Naive B cell (primary cell): Measurements from ENCODE around the gene GRM5. TPM values are rescaled to one million over a fixed set of nuclear protein-coding genes. Genes with fewer than 3 reads are reported as not detected.

Experiments used
- ATAC-seq, 2 donors: fragments of 150-1000 bp; cut with Tn5 transposase; 2 replicates each; pipeline ENCODE4 v1.10.0; 2021; ENCODE audit warnings: low read depth in 2 of 2, mild to moderate bottlenecking in 2 of 2, moderate library complexity in 2 of 2
- DNase-seq: peaks from one replicate; pipeline ENCODE4 v3.0.0; 2022
- H3K27ac Mint-ChIP-seq, 6 donors: one replicate each; pipeline ENCODE4 v1.8.0; 2020 to 2022; ENCODE audit warnings: mild to moderate bottlenecking in 6 of 6, mixed read lengths in 6 of 6, moderate library complexity in 5 of 6, inconsistent platforms in 2 of 6
- H3K27me3 Mint-ChIP-seq, 3 donors: one replicate each; pipeline ENCODE4 v1.8.0; 2021 to 2022; ENCODE audit warnings: mixed read lengths in 3 of 3, mild to moderate bottlenecking in 1 of 3
- H3K36me3 Mint-ChIP-seq, 2 donors: one replicate each; pipeline ENCODE4 v1.8.0; 2020 to 2022; ENCODE audit warnings: mixed read lengths in 2 of 2, inconsistent platforms in 1 of 2, mild to moderate bottlenecking in 1 of 2
- H3K4me1 Mint-ChIP-seq, 3 donors: one replicate each; pipeline ENCODE4 v1.8.0; 2020 to 2022; ENCODE audit warnings: mixed read lengths in 3 of 3, inconsistent platforms in 1 of 3, mild to moderate bottlenecking in 1 of 3, moderate library complexity in 1 of 3
- H3K4me3 Mint-ChIP-seq, 8 donors: one replicate each; pipeline ENCODE4 v1.8.0; 2020 to 2022; ENCODE audit warnings: mild to moderate bottlenecking in 8 of 8, mixed read lengths in 8 of 8, moderate library complexity in 8 of 8, inconsistent platforms in 2 of 8
- H3K9me3 Mint-ChIP-seq, 7 donors: one replicate each; pipeline ENCODE4 v1.8.0; 2020 to 2022; ENCODE audit warnings: mixed read lengths in 7 of 7, mild to moderate bottlenecking in 5 of 7, inconsistent platforms in 2 of 7, moderate library complexity in 1 of 7
- polyA plus RNA-seq, 6 donors: library from polyadenylated mRNA; unstranded; fragments of 300-500 nt; fragmentation: Illumina TruSeq; gene quantifications; one replicate each; pipeline ENCODE4 v1.2.3, GENCODE V29; 2021; ENCODE audit warnings: low read depth in 6 of 6

GRM5 gene
- polyA plus RNA-seq, 6 donors from 2014 or later: not detected

DNA sequence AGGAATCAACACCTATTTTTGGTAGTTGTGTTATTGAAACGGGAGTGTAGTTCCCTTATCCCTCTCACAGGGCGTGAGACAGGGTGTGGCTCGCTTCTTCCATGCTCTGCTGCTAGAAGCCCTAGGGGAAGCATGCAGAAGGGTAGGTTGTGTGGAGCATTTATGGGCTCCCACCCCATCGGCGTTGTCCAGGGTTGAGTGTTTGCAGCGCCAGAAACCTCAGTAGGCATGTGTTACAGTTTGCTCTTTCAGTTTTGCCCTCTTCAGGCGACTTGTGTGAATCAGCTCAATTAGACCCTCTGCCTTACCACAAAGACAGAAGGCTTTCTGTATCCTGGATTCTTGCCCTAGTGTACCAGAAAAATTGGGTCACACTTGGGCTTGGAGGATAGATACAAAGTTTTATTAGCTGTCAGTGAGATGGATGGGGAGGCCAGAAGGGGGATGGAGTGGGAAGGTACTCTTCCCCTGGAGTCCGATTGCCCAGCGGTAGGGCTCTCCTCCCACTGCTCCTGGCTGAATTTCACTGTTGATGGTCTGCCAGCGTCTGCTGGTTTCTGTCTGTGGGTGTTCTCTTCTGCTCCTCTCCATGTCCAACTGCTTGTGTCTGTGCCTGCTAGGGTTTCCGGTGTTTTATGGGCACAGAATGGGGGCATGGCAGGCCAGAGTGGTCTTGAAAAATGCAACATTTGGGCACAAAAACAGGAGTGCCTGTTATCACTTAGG, 369.9 kb downstream of the GRM5 start:
- peaks cover 0 to 4% (median 0%) of the 10 kb centered on the region in 7 donors for H3K9me3 Mint-ChIP-seq
- no peak for DNase-seq
- no peak for ATAC-seq
- H3K36me3 Mint-ChIP-seq: no peaks in the 10 kb centered on the region
- no peak overlapping the region for H3K4me3 Mint-ChIP-seq
- no peaks in the 10 kb centered on the region for H3K27me3 Mint-ChIP-seq
- H3K27ac Mint-ChIP-seq: no peak overlapping the region
- no peaks in the 10 kb centered on the region for H3K4me1 Mint-ChIP-seq

DNA sequence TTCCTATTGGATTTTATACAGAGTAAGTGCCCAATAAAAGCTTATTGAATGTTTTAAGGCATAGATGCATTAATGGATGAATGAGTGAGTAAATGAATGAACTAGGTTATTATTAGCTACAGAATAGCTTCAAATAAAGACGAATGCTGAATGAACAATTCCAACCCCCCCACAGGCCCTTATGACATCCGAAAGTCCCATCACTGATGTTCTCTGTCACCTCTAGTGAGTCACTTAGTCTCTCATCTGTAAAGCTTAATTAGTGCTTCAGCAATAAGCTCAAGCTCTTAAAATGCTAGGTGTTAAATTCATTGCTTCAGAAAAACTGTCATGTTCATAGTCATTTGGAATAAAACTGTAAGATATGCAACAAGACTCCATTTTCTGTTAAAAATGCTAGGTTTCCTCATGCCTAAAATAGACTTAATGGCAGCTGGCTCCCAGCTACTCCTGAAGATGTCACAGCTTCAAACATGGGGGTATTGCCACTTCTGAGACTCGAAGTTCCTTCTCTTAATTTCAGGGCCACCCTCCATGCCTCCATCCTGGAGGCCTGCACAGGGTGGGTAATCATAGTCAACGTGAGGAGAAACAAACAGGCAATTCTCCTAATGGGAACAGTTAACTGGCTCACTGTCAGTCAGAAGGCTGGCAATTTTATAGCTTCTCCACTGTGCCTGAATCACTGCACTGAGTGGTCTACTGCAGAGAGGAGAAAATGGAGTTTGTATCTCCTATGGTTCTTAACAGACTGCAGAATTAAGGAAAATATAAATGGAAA, 373.3 kb downstream of the GRM5 start:
- no peaks in the 10 kb centered on the region for H3K4me1 Mint-ChIP-seq
- DNase-seq: no peak
- ATAC-seq: no peak
- H3K27ac Mint-ChIP-seq: no peak overlapping the region
- no peaks in the 10 kb centered on the region for H3K36me3 Mint-ChIP-seq
- no peak overlapping the region for H3K4me3 Mint-ChIP-seq
- no peaks in the 10 kb centered on the region for H3K27me3 Mint-ChIP-seq
- peaks cover 0 to 4% (median 0%) of the 10 kb centered on the region in 7 donors for H3K9me3 Mint-ChIP-seq

DNA sequence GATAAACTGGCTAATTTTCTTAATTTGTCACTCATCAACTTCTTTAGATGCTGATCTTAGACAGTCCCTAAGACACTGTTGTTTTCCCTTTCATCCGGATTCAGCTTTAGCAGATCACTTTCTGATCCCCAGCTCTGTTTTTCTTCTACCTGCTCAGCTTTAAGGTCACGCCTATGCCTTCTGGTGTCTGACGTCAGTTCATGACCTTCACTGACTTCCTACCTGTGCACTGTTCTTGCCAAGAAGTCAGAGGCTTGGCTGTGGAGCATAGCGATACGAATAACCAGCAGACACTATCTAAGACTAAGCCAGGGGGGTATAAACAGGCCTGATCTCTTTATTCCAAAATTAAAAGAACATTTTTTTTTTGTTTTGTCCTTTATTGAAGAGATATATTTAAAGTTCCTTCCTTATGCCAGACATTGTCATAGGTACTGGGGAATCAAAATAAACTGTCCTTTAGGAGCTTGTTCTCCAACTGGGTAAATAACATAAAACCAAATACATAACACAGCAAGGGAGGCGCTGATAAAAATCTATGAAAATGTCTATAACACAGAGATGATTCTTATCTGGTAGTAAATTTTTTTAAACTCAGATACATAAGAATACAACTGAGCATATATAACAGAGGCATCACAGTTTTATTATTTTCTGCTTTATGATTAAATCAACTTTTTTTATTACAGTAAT, 376.1 kb downstream of the GRM5 start:
- Mint-ChIP-seq H3K4me3 (no peak overlapping the region), H3K27ac (no peak overlapping the region), H3K9me3 (peaks cover 0 to 13% (median 3%) of the 10 kb centered on the region in 7 donors), H3K27me3 (no peaks in the 10 kb centered on the region), H3K4me1 (no peaks in the 10 kb centered on the region), H3K36me3 (no peaks in the 10 kb centered on the region)
- DNase-seq (no peak), ATAC-seq (no peak)

DNA sequence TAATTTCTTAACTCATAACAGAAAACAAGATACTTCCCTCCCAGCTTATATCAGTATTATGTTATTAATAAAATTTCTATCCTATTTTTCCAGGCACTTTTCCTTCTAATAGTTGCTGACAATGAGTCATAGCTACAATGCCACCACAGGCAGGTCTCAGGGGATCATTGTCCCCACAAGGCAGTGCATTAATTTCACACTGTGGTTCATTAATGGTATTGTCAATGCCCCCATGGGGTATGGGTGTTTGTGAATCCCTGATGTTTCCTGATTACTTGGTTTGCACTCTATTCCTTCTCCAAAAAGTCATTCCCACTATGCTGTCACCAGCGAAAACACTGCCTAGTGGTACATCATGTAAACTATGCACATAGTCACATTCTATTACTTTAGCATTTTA, 382.8 kb downstream of the GRM5 start:
- H3K4me3 Mint-ChIP-seq: no peak overlapping the region
- ATAC-seq: no peak
- H3K36me3 Mint-ChIP-seq: no peaks in the 10 kb centered on the region
- no peak overlapping the region for H3K27ac Mint-ChIP-seq
- no peaks in the 10 kb centered on the region for H3K4me1 Mint-ChIP-seq
- no peak for DNase-seq
- H3K9me3 Mint-ChIP-seq: peaks cover 3 to 23% (median 8%) of the 10 kb centered on the region in 7 donors
- H3K27me3 Mint-ChIP-seq: no peaks in the 10 kb centered on the region

DNA sequence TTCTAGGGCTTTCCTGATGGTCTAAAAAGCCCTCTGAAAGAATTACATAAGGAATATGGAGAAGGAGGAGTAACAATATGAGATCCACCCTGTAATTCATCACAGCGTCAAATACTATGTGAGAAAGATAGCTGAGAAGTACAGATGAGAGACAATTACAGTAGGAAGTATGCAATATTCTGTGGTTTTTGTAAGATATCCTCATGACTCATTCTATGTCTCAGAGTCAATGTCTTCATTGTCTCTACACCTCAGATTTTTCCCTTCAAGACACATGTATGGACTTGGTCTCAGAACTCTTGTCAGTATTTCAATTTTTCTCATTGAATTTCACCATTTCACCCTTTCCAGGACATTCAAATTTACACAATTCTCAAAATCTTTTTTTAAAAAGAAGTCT, 385.0 kb downstream of the GRM5 start:
- Mint-ChIP-seq H3K4me1 (no peaks in the 10 kb centered on the region), H3K4me3 (no peak overlapping the region), H3K36me3 (no peaks in the 10 kb centered on the region), H3K27ac (no peak overlapping the region), H3K9me3 (peaks cover 1 to 16% (median 8%) of the 10 kb centered on the region in 7 donors), H3K27me3 (no peaks in the 10 kb centered on the region)
- DNase-seq: no peak
- ATAC-seq: no peak

DNA sequence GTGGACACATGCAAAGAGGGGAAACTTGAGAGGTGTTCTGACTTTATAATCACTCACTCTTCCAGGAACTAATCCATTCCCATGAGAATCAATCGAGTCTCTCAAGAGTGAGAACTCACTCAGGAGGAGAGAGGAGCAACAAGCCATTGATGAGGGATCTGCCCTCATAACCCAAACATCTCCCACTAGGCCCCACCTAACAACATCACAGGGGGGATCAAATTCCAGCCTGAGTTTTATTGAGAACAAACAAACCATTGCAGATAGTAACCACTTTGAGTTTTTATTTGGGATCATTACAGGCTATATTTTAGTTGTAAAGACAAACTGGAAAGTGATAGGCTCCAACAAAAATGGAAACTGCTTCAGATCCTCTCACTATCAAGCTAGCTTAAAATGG, 399.4 kb downstream of the GRM5 start:
- Mint-ChIP-seq H3K27ac (peak overlapping the region in 1 of 6 donors; percentile 30), H3K4me3 (no peak overlapping the region), H3K27me3 (no peaks in the 10 kb centered on the region), H3K36me3 (no peaks in the 10 kb centered on the region), H3K9me3 (peaks cover 0 to 5% (median 2%) of the 10 kb centered on the region in 7 donors), H3K4me1 (no peaks in the 10 kb centered on the region)
- DNase-seq (no peak), ATAC-seq (no peak)

DNA sequence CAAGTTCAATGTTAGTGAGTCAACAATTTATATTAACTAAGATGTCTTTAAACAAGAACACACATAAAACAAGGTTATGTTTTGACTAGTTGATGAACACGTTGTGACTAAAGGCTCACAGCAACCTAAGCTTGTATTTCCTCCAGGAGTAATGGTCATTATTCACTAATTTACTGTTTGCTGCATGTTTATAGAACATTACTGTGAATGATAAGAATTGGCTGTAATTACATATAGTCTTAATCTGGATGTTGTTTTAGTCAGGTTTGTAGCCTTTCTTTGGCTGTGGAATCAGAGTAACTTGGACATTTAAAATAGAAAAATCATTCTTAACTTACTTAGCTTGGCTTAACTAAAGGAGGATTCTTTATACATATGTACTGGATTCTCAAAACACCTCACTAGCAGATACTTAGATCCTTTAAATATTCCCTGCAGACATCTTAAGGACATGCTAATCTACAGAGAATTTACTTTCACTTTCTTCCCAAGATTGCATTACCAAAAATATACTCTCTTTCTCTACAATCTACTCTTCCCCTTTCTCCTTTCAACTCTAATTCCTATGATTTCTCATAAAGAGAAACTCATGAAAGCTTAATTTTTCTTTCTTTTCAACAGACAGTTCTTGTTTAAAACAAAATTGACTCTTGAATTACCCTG, 408.6 kb downstream of the GRM5 start:
- H3K36me3 Mint-ChIP-seq: no peaks in the 10 kb centered on the region
- H3K9me3 Mint-ChIP-seq: peaks cover 0 to 7% (median 3%) of the 10 kb centered on the region in 7 donors
- no peak for DNase-seq
- ATAC-seq: no peak
- no peak overlapping the region for H3K27ac Mint-ChIP-seq
- no peaks in the 10 kb centered on the region for H3K27me3 Mint-ChIP-seq
- H3K4me1 Mint-ChIP-seq: no peaks in the 10 kb centered on the region
- H3K4me3 Mint-ChIP-seq: no peak overlapping the region

DNA sequence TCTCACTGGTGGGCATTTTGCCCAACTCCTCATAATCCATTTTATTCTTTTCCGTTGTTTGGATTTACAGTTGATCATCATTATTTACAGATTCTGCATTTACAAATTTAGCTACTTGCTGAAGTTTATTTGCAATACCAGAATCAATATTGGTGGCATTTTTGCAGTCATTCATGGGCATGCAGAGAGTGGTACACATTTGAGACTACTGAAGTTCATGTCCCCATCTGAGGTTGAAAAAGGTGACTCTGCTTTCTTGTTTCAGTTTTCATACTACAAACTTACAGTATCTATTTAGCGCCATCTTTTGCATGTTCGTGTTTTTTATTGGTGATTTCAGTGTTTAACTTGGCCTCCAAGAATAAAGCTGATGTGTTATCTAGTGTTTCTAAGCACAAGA, 409.5 kb downstream of the GRM5 start:
- Mint-ChIP-seq H3K27me3 (no peaks in the 10 kb centered on the region), H3K27ac (no peak overlapping the region)

DNA sequence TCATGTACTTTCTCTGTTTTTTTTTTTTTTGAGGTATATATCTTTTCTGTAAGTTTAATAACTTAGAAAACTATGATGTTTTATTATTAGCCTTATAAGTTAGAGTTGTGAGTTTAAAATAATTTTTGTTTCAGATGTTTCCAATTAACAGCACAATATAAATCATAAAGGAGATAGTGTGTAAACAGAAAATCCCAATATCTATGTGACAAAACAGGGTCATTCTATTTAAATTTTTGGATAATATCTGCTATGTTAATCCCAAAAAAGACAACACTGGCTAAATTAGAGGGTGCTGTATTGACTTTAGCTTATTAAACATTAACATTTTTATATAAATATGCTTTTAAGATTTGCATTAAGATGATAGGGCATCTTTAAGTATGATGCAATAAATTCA, 410.1 kb downstream of the GRM5 start:
- no peak for DNase-seq
- Mint-ChIP-seq H3K4me3 (no peak overlapping the region), H3K9me3 (peaks cover 0 to 7% (median 3%) of the 10 kb centered on the region in 7 donors), H3K27me3 (no peaks in the 10 kb centered on the region), H3K36me3 (no peaks in the 10 kb centered on the region), H3K4me1 (no peaks in the 10 kb centered on the region), H3K27ac (no peak overlapping the region)
- ATAC-seq: no peak

More for the DNA sequence above, 409.5 kb downstream of the GRM5 start:
- ATAC-seq (no peak), DNase-seq (no peak)
- H3K4me1 Mint-ChIP-seq: no peaks in the 10 kb centered on the region
- H3K4me3 Mint-ChIP-seq: no peak overlapping the region
- H3K36me3 Mint-ChIP-seq: no peaks in the 10 kb centered on the region
- peaks cover 0 to 7% (median 3%) of the 10 kb centered on the region in 7 donors for H3K9me3 Mint-ChIP-seq

DNA sequence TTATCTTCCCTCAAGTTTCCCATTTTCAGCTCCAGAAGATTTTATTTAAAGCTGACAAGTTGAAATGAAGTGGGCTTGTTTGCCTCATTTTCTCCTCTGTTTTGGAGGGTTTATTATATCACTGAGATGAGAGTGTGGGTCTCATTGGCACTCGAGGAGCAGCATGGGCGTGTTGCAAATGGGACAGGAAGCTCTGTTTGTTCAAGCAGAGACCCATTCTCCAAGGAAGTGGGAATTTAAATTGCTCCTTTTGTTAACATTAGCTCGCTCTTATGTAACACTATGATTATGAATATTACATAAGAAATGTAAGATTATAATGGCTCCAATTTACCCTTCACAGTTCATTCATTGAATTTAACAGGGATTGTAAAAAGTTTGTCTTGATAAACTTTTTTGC, 410.6 kb downstream of the GRM5 start:
- no peaks in the 10 kb centered on the region for H3K36me3 Mint-ChIP-seq
- H3K9me3 Mint-ChIP-seq: peaks cover 0 to 7% (median 3%) of the 10 kb centered on the region in 7 donors
- ATAC-seq (no peak), DNase-seq (no peak)
- no peaks in the 10 kb centered on the region for H3K27me3 Mint-ChIP-seq
- no peak overlapping the region for H3K27ac Mint-ChIP-seq
- no peaks in the 10 kb centered on the region for H3K4me1 Mint-ChIP-seq
- no peak overlapping the region for H3K4me3 Mint-ChIP-seq

DNA sequence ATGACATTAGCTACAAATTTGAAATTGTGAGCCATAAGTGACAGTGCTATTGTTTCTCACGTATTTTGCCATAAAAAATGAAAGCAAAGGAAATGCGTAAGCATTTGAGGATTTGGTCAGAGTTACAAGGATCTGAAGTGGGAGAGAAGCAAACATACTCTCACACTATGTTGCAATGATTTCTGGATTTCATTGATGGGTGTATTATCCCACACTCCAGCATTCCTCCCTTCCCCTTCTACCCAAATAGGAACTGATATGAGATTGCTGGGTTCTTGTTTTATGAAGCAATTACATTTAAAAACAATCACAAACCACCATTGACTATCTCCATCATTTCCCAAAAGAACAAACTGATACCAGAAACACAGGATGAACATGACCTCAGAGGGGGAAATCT, 414.2 kb downstream of the GRM5 start:
- DNase-seq (no peak), ATAC-seq (no peak)
- Mint-ChIP-seq H3K36me3 (no peaks in the 10 kb centered on the region), H3K4me1 (no peaks in the 10 kb centered on the region), H3K27me3 (no peaks in the 10 kb centered on the region), H3K27ac (no peak overlapping the region), H3K4me3 (no peak overlapping the region), H3K9me3 (peaks cover 0 to 7% (median 1%) of the 10 kb centered on the region in 7 donors)

DNA sequence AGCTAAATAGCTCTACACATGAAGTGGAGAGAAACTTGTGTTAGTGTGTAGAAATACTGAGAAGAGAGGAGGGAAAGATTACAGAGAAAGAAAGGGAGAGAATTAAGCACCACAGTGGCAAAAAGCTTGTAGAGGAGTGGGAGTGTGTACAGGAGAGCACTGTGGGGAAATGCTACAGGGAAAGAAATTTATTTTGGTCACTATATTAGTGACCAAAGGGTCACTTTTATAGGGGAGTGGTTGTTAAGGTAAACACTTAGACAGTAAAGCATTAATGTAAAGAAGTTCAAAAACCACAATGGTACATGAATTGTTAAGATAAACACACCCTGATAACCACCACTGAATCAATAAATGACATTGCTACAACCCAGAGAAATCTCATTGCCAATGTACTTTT, 421.1 kb downstream of the GRM5 start:
- no peak for DNase-seq
- peak overlapping the region in 1 of 6 donors; percentile 49 for H3K27ac Mint-ChIP-seq
- peaks cover 1 to 13% (median 6%) of the 10 kb centered on the region in 7 donors for H3K9me3 Mint-ChIP-seq
- H3K36me3 Mint-ChIP-seq: no peaks in the 10 kb centered on the region
- no peaks in the 10 kb centered on the region for H3K4me1 Mint-ChIP-seq
- no peak for ATAC-seq
- peaks cover 0 to 3% (median 0%) of the 10 kb centered on the region in 3 donors for H3K27me3 Mint-ChIP-seq
- no peak overlapping the region for H3K4me3 Mint-ChIP-seq

DNA sequence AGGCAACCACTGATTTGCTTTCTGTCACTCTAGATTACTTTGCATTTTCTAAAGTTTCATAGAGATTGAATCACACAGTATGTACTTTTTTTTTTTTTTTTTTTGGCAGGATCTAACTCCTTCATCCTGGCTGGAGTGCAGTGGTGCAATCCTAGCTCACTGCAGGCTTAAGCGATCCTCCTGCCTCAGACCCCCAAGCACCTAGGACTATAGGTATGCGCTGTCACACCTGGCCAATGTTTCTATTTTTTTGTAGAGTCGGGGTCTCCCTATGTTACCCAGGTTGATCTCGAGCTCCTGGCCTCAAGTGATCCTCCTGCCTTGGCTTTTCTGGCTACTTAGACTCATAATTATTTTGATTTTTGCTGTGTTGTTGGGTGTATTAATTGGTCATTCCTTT, 433.6 kb downstream of the GRM5 start:
- no peak for DNase-seq
- Mint-ChIP-seq H3K27ac (no peak overlapping the region), H3K9me3 (peaks cover 0 to 6% (median 3%) of the 10 kb centered on the region in 7 donors), H3K27me3 (no peaks in the 10 kb centered on the region), H3K36me3 (no peaks in the 10 kb centered on the region), H3K4me1 (no peaks in the 10 kb centered on the region), H3K4me3 (no peak overlapping the region)
- no peak for ATAC-seq
